Stimulated activated CD8-positive, alpha-beta memory T cell treated with anti-CD3 and anti-CD28 coated beads, Interleukin-2, amount 100 ng/mL, for 48 hours (primary cell): Measurements from ENCODE around the gene ABCA1.
"Not testable (repeated sequence)": the region's sequence is repeated elsewhere in the genome, so short reads cannot be mapped to it uniquely, and the experiment has no call there.

Source experiments
- DNase-seq, 2 donors: peaks; one replicate each; pipeline ENCODE4 v3.0.0-alpha.2; 2020; ENCODE audit warnings: low read depth in 2 of 2

ABCA1 gene

DNA sequence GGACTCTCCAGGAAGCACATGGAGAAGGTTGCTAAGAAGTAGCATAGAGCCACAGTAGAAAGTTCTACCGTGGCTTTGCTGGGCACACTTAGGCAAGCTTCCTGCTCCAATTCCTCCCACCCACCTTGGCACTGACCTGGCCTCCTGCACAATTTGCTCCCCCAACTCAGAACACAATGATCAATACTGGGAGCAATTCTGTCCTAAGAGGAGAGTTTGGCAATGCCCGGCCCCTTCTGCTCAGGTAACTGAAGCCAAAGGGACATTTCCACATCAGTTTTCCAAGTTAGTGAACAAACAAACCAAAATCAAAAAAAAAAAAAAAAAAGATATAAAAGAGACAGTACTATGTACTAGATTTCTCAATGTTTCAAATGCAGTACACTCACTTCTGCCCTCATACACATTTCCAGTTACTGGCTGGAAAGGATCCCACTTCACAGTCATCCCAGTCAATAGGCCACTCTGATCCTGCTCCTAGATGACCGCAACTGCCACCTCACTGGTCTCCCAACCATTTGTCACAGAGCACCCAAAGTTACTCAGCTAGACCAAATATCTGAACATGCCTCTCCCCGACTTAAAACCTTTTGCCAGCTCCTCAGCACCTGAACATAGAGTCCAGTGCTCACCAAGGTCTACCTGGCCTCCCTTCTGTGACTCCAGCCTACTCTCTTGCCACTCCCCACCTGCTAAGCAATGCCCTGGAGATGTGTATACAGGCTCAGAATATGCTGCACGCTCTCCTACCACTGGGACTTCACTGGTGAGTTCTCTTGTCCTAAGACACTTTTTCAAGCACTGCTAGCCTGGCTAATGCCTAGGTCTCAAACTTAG lies 21.3 kb downstream of the ABCA1 start:
- no peak for DNase-seq

DNA sequence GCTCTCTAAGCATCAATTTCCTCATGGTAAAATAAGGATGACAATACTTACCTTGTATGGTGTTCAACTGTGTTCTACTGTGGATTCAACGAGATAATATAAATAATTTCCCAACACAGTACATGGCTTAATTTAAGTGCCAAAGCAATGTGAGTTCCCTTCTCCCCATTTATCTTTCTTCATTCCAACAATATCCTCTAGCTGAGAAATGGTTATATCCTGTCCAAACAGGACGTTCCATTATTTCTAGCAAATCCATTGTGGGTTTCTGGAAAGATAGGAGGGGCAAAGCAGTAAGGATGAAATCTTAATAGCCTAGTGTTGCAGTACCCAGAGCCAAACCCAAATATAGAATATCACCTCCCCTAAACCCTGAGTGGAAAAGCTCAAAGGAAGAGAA lies 22.0 kb downstream of the ABCA1 start:
- no peak for DNase-seq

DNA sequence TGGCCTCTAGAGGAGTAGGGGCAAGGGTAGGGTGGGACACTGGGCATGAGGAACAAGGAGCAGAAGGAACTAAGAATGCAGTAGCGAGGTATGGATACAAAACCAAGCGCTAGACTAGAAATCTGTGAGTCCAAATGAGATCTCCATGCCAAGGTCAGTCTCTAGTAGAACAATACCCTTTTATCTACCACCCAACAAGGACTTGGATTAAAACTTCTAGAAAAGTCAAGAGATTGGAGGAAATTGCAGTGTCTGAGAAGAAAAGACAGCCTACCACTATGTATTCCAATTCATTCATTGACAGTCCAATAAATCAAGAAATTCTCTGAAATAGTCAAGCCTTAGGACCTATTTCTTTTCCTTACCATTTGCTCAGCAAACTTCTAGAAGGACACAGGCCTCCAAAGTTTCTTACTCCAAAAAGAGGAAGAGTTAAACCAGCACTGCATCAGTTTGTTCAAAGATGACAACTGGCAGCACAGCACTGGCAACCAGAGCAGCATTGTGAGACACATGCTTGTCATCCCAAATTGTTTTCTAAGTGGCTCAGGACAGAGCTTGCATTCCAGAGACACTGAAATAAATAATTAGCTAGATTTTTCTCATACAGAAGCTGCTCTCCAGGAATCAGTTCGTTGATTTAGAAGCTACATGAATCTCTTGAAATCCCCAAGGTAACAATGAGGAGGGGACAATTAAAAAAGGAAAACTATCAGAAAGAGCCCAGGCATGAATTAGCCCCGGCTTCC lies 22.6 kb downstream of the ABCA1 start:
- no peak for DNase-seq

DNA sequence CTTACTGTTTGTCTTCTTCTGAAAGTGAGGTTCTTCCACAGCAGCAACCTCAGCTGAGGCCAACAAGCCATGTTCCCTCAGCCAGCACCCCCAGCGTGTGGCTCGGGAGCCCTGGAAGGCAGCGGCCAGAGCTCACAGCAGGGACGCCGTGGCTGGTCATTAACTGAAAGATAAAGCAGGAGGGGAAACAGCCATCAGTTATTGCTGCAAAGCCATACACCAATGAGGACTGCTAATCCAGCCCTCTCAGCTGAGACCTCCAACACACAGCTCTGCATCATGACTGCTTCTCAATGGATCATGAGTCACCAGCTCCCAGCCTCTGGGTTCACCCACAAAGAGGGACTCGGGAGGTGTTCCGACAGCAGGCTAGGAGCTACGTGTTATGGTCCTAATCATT lies 24.3 kb downstream of the ABCA1 start:
- no peak for DNase-seq

DNA sequence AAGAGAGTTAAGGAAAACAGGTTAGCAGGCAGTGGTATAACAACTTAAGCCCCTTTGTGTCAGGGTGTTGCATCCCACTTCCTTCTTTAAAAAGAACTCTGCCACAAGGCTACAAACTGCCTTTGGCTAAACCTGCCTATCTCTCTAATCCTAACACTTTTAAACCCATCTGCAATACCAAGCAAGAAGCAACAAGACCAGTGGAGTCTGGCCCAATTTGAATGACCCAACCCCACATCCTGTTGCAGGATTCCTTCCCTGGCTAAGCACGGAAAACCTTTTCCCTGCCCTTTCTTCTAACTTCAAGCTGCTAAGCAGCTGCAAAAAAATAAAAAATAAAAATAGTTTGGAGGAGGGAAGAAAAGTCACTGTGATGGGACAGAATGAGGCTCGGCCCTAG lies 27.1 kb downstream of the ABCA1 start:
- no peak for DNase-seq

DNA sequence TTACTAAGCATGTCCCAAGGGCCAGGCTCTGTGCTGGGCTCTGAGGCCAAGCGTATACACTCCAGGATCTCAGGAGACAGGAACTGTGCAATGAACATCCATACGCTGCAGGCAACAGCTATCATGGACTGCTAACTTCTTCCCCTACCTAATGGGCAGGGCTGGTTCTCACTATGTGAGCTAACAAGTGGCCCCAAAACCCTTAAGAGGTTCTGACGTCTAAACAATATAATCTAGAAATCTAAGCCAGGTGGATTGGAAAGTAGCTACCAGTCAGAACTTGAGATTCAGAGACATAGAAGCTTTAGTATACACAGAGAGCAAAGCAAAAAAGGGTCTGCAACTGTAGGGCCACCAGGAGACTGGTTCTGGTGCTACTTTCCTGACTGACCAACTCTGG lies 27.6 kb downstream of the ABCA1 start:
- no peak for DNase-seq

DNA sequence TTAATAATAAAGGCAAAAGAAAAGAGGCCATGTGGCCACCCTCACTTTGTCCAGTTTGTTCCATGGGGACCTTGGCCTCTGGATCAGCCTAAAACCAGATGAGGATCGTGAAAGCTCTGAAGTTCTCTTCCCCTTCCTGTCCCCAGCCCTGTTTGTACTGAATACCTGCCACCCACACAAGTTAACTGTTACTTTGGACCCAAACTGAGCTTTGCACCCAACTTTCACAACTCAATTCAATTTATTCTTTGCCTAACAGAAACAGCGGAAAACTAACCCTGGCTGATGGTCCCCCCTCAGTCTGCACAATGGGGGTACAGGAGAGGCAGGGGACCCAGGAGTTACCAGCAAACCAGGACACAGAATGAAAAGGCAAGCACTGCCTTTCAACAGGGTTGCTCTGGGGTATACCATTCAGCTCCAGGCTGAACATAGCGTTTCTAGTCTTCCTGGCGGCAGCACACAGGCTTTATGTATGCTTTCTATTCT lies 28.2 kb downstream of the ABCA1 start:
- DNase-seq: no peak

DNA sequence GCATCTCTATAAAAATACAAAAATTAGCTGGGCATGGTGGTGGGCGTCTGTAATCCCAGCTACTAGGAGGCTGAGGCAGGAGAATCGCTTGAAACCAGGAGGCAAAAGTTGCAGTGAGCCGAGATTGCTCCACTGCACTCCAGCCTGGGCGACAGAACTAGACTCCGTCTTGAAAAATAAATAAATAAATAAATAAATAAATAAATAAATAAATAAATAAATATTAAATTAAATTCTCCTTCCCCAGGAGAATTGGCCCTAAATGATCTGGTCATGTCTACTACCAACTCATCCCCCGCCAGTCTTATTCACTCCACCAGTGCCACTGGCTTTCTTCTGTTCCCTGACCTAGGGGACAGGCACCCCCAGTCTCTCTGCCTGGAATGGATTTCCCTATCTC lies 29.6 kb downstream of the ABCA1 start:
- not testable (repeated sequence) for DNase-seq

DNA sequence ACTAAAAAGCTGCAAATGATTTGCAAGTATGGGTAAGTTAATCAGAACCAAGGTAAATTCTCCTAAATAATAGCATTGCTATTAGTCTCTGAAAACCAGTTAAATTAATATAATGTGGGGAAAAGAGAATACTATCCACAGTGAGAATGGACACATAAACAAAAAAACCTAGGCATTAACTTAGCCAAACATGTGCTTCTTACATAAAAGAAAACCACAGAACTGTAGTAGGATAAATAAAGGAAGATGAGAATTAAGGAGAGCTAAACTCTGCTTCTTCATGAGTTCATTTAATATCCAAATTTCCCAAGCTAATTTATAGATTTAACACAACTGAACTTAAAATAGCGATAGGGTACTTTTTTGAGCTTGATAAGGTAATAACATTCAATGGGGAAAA lies 31.8 kb downstream of the ABCA1 start:
- no peak for DNase-seq

DNA sequence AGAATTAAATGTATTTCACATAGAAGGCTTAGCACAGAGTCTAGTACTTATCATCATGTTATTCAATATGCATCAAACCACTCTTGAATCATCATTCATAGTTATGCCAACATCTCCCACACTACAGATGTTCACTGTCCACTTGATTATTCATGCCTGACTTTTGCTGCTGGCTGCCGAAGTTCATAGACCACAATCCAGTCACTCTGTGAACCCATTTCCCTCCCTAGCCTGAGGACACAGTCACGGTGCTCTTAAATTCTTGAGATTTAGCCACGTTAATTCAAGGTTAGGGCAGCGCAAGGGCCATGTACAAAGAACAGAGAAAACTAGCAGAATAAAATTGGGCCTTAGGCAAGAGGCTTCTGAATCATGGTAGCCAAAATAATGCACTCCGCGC lies 32.4 kb downstream of the ABCA1 start:
- DNase-seq: no peak

DNA sequence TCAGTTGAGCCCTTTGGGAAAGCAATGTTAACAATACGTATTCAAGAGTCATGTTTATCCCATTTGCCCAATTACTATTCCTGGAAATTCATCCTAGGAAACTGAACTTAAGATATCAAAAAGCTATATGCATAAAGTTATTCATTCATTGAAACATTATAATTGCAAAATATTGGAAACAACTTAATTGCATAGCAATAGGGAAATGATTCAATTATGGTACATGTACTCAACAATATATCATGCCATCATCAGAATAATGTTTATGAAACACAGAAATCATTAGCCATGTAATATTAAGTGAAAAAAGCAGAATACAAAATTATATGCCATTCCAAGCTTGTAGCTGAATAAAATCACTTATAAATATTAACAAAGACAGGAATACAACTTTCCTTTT lies 35.3 kb downstream of the ABCA1 start:
- no peak for DNase-seq

DNA sequence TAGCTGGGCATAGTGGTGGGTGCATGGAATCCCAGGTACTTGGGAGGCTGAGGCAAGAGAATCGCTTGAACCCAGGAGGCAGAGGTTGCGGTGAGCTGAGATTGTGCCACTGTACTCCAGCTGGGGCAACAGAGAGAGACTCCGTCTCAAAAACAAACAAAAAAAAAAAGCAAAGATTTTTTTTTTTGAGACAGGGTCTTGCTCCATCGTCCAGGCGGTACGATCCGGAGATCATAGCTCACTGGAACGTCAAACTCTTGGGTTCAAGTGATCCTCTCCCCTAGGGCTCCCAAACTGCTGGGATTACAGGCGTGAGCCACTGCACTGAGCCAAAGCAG lies 37.6 kb downstream of the ABCA1 start:
- DNase-seq: no peak

DNA sequence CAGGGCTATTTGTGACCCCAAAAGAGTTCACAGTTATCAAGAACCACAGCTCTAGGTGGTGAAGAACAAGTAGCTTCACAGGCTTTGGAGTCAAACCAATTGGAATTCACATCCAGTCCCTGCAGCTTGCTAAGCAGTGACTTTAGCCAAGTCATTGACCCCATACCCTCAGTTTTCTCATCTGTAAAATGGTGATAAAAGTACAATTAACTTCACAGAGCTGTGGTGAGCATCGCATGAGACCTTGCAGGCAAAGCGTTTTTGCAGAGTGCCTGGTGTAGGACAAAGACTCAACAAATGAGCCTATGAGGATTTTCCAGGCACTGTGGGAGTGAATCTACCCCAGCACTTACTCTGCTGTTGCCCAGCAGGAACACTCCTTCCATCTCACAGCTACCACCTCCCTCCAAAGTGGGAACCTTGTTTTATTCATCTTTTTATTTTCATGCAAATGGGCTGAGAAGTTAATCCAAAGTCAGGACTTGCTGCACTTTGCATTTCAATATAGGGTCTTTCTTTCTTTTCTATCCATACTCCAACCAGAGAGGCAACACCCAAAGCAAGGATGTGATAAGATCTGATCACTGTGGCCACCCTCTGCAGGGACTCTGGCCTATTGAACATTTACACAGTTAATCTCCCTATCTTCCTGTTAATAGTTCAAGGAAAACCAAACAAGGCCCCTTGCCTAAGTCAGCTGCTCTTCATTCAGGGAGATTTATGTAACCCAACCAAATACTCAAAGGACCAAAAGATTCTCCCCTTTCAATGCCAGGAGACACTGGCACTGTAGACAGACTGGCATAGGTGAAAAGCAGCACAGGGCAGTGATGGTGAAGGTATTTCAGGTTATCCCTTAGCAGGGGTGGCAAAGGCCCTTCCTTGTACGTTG lies 41.9 kb downstream of the ABCA1 start:
- DNase-seq: no peak

DNA sequence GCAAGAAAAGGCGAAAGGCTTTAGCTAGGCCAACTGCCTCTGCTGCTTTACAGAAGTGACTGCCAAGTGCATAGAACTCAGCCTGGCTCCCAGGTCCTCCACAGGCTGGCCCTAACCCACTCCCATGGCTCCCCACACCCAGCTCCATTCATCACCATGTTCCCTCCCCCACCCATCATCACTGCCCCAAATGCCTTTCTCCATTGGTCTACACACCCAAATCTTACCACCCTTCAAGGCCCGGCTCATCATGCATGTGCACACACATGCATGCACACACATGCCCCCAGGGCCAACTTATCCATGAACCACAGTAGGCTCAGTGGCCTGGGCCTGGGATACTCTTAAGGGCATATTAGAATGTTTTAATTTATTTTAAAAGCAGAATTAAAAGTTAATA lies 44.8 kb downstream of the ABCA1 start:
- DNase-seq: no peak

DNA sequence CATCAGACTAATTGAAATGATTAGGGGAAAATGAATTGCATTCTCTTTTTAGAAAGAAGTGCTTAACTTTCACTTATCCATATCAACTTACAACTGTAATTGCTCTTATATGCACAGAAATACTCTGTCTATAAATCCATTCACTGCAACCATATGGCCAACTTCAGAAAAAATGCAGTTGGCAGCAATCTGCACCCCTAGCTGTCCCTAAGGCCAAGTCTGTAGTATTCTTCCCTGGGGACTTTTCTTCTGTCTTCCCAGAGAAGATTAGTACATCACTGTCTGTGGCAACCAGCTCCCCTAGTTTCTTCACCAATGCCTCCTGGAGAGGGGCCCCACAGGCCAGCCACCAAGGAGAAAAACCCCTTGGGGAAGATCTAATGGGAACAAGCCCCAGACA lies 45.4 kb downstream of the ABCA1 start:
- DNase-seq: no peak

DNA sequence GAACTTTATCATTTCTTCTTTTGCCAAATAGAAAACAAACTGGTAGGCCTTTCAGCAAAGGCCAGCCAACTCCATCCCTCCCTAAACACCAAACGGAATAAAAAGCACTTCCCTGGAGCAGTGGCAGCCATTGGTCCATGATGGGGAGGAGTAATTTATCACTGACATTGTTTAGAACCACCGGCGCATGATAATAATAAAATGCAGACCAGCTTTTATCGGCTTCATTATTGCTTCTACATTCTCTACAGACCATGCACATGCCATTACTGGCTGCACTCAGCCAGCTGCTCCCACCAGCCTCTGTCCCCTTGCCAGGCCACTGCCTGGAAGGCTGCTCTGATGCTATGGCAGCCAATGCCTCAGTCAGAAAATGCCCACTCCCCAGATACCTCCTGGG lies 45.9 kb downstream of the ABCA1 start:
- DNase-seq: no peak

DNA sequence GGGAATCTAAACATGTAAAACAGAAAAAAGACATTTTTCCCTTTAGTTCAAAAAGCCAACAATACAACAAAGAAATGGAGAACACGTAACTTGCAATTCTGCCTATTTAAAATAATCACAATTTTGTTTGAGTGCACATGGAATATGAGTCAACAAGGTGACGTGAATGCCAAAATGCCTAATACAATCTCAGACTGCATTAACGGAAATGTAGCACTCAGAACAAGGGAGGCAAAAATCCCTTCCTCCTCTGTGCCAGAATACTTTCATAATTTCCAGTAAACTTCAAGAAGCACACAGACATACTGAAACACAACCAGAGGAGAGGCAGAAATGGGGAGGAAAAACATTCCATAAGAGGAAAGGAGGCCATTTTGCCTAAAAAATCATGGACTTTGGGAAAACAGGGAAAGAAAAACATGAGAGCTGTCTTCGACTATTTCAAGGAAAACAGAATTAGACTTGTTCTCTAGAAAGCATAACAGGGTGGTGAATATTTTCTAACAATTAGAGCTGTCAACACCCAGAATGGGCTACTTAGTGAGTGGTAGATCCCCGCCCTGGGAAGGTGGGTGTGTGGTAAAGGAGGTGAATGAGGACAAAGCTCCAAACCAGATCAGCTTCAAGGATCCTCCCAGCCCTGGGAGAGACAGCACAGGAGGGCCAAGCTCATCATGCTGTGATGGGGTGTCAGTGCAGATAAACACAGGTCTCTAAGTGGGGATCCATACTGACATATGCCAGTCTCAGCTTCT lies 48.2 kb downstream of the ABCA1 start:
- no peak for DNase-seq

DNA sequence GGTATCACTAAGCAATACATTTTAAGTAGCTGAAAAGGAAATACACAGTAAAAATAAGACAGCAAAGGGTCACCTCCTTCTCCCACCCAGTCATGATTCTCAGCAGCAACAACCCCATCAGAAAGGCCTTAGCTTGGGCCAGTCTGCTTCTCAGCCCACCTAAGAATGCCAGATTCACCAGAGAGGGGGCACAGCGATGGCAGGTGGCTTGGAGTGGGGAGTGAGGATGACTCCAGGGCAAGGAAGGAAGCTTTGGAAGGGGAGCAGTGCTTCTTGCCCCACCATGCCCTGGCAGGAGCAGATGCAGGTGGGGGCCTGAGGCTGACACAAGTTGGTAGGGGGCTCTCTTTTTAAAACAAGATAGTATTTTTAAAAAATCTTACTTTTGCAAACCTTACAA lies 51.4 kb downstream of the ABCA1 start:
- DNase-seq: no peak

DNA sequence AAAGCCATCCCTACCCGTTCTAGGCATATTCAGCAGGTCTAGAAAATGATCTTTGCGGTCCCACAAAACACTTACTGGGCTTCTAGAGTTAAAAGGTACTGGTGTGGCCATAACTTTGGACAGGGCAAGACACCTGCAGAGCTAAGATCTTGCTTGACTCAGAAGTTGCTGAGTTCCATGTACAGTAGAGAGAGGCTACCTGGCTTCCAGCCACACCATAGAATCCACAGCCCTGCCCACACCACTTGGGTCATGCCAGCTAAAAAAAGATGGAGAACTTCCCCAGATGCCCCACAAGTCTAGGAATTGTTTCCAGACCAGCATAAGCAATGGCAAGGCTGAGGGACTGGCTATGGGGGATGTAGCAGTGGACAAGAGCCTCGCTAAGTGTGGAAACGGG lies 52.1 kb downstream of the ABCA1 start:
- DNase-seq: no peak

DNA sequence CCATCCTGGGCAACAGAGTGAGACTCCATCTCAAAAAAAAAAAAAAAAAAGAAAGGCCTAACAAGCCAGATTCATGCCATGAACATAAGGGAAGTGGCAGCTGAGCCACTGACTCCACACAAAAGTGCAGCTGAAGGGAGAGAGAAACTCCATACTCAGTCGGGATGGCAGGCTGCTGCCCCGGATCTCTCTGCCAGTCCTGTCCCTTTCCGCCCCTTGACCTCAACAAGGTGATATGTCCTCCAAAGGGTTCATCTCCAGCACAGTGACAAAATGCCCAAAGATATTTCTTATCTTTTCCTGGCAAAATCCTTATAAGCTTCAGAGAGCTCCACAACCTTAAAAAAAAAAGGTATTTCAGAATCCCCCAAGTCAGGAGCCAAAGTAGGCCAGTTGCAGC lies 52.6 kb downstream of the ABCA1 start:
- DNase-seq: no peak

DNA sequence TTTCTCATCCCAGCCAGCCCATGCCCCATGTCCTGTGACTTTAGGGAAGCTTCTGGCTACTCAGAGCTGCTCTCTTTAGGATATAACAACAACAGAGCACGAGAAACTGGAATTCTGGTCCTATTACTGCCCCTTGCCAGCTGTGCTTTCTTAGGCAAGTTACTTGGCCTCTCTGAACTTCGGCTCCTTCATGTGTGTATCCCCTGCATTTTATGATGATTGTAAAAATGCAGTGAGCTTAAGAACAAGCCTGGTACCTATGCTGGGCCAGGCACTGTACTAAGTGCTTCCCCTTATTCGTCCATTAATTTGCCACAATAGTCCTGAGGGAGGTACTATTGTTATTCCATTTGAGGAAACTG lies 54.5 kb downstream of the ABCA1 start:
- DNase-seq: no peak
